ENCODE measurements around the gene OPRL1.
"Not testable (repeated sequence)": the region's sequence is repeated elsewhere in the genome, so short reads cannot be mapped to it uniquely, and the experiment has no call there.

The OPRL1 gene

DNA sequence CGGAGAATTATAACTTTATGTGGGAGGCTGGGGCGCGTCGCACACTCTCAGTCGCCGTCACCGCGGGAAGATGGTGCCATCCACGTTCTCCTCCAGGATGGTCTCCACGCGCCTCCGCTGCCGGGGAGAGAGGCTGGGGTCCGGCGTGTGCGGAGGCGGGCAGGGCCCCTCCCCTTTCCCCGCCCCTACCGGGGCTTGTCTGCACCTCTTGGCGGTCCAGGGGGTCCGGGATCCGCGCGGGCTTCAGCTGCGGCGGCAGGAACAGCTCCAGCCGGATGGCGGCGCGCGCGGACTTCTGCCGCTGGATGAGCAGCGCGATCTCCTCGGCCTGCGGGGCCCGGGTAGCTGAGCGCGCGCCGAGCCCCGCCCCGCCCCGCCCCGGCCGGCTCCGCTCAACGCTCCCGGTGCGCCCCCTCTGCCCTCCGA is 3.5 kb downstream of the OPRL1 start:
- in situ Hi-C loops (cut with MboI; ENCODE audit: low sequenced_read_pairs), result no loop called here

DNA sequence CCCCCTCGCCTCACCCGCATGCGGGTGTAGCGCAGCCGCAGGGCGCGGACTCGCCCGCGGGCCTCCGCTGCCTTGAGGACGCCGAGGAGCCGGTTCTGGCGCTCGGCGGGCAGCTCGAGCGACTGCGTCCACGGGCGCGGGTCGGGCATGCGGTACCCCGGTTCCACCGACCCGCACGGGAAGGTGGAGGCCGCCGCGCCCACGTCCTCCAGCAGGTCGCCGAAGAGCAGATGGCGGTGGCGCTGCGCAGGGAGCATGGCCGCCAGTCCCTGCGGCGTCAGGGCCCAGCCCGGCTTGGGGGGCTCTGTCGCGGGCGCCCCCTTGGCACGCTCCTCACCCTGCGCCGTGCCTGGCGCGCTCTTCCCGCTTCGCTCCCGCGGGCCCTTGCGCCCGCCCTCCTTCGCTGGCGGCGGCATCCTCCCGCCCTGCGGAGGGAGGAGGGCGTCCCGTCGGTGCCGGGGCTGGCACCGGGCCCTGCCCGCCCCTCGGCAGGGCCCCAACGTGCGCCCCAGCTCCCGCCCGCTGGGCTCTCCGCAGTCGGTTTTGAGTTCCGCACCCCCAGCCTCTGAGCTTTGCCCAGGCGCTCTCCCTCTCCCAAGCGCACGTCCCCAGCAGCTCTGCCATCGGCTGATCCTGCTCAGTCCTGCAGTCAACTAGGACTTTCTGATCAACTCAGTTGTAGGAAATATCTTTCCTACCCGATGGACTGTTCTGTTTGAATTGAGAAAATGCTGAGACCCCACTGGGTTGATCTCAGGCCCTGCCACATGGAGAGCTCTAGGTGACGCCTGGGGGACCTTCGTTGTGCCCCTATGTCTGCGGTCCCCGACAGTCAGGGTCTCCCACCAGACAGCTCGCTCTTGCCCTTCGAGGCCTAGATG is 4.2 kb downstream of the OPRL1 start, which contains the start of gene LKAAEAR1:
Gene LKAAEAR1 (minus strand): TSS at position 595 of the 881 bp plus-strand sequence. CDS start 179 bp downstream, at position 416.
- in situ Hi-C loops (cut with MboI; ENCODE audit: low sequenced_read_pairs), result no loop called here

DNA sequence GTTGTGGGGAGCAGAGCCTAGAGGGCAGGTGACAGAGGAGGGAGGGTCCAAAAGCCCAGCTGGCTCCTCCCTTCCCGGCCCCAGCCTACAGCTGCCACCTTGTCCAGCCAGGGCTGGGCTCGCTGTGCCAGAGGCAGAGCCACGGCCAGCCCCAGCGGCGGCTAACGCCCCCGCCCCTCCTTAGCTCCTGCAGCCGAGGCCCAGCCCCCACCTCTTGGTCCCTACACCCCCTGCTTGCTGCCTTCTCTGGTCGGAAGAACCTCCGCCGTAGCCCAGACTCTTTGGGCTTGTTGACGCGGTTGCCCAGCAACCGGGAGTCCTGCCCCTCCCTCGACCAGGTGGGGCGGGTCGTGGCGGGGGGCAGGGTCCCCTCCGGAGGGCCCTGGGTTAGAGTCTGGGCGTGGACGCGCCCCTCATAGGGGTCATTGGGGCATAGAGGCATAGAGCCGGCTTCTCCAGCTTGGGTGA is 4.8 kb downstream of the OPRL1 start:
- in situ Hi-C loops (cut with MboI; ENCODE audit: low sequenced_read_pairs), result no loop called here

DNA sequence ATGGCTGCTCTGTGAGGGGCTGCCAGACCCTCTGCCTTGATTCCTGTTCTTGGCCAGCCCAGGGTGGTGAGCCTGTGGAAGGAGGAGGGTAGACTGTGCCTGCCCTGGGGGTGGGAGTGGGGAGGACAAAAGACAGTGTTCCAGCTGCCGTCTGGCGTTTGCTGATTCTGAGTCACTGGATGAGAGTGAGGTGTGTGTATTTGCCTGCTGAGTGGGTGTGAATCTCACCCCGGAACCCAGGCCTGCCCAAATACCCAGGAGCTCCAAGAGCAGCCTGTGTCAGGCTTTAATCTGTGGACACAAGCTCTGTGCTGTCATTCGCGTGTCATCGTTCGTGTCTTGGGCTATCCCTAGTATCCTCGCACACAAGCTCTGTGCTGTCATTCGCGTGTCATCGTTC is 6.9 kb downstream of the OPRL1 start:
- in situ Hi-C loops (cut with MboI; ENCODE audit: low sequenced_read_pairs), result no loop called here

DNA sequence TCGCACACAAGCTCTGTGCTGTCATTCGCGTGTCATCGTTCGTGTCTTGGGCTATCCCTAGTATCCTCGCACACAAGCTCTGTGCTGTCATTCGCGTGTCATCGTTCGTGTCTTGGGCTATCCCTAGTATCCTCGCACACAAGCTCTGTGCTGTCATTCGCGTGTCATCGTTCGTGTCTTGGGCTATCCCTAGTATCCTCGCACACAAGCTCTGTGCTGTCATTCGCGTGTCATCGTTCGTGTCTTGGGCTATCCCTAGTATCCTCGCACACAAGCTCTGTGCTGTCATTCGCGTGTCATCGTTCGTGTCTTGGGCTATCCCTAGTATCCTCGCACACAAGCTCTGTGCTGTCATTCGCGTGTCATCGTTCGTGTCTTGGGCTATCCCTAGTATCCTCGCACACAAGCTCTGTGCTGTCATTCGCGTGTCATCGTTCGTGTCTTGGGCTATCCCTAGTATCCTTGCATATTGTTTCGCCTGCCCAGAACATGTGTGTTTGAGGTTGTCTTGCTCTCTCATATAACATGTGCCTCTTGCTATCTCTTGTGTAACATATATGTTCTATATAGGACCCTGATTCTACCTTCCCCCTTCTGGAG is 7.4 kb downstream of the OPRL1 start:
- in situ Hi-C loops (cut with MboI; ENCODE audit: low sequenced_read_pairs), result not testable (repeated sequence)

DNA sequence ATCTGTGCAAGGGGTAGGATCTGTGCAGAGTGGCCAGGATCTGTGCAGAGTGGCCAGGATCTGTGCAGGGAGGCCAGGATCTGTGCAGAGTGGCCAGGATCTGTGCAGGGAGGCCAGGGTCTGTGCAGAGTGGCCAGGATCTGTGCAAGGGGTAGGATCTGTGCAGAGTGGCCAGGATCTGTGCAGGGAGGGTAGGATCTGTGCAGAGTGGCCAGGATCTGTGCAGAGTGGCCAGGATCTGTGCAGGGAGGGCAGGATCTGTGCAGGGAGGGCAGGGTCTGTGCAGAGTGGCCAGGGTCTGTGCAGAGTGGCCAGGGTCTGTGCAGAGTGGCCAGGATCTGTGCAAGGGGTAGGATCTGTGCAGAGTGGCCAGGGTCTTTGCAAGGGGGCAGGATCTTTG is 8.7 kb downstream of the OPRL1 start:
- in situ Hi-C loops (cut with MboI; ENCODE audit: low sequenced_read_pairs), result not testable (repeated sequence)

DNA sequence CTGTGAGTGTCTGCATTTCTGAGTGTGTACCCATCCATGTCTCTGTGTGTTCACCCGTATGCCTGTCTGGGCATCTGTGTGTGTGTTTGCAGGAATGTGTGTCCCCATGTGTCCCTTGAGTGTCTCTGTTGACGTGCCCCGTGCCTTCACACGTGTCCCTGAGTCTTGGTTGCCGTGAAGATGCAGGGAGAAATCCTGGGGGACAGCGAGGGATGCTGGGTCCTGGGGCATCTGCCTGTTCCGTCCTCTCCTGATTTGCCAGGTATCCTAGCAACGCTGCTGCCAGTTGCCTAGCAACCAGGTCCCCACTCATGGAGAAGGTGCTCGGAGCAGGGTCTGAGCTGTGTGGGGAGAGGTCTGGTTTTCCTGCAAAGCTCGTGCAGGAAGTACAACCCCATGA is 10.3 kb downstream of the OPRL1 start:
- in situ Hi-C loops (cut with MboI; ENCODE audit: low sequenced_read_pairs), result no loop called here

DNA sequence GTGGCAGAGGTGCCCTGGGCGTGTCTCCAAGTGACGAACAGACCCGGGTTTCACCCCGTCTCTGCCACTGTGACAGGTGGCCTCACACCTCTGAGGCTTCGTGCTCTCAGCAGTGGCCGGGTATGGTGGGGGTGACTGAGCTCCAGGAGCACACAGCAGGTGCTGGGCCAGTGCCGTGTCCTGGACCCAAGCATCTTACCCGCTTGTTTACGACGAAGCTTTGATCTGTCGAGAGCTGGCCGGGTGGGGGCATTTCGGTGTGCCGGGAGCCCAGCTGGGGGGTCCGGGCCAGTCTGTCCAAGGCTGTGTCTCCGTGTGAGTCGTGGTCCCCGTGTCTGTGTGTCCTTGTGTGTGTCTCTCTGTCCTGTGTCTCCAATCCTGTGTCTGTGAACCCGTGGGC is 11.5 kb downstream of the OPRL1 start:
- in situ Hi-C loops (cut with MboI; ENCODE audit: low sequenced_read_pairs), result no loop called here

DNA sequence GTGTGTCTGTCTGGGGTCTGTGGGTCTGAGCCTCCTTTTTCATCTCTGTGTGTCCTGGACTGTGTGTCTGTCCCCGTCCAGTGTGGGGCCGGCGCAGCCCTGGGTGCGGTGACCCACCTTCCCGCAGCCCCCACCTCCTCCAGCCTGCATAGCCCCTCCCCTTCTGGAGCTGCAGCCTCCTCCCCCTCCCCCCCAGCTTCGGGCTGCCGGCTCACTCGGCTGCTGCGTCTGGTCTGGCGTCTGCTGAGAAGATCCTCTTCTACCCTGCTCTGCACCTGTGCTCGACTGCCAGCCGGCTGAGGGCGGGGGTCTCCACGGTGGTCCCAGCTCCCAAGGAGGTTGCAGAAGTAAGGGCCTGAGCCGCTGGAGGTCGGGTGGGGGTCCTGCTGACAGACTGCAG is 11.9 kb downstream of the OPRL1 start:
- in situ Hi-C loops (cut with MboI; ENCODE audit: low sequenced_read_pairs), result no loop called here

DNA sequence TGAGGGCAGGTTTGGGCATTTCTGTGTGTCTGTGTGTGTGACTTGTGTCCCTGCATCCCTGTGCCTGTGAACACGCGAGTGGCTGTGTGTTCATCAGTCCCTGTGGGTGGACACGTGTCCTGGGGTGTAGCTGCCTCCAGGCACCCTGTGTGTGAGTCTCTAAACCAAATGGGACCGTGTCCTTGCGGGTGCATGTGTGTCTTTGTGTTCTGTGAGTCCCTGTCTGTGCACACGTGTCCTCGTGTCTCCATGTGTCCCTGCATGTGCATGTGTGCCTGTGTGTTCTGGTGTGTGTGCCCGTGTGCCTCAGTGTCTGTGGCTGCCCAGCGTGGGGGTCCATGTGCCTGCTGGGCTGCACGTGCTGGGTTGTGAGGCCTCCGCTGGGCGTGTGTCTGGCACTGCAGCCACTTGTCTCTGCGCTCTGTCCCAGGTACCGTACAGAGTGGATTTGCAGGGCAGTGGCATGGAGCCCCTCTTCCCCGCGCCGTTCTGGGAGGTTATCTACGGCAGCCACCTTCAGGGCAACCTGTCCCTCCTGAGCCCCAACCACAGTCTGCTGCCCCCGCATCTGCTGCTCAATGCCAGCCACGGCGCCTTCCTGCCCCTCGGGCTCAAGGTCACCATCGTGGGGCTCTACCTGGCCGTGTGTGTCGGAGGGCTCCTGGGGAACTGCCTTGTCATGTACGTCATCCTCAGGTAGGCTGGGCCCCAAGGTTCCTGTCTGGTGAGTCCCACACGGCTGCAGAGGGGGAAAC is 12.6 kb downstream of the OPRL1 start:
- in situ Hi-C loops (cut with MboI; ENCODE audit: low sequenced_read_pairs), result no loop called here

DNA sequence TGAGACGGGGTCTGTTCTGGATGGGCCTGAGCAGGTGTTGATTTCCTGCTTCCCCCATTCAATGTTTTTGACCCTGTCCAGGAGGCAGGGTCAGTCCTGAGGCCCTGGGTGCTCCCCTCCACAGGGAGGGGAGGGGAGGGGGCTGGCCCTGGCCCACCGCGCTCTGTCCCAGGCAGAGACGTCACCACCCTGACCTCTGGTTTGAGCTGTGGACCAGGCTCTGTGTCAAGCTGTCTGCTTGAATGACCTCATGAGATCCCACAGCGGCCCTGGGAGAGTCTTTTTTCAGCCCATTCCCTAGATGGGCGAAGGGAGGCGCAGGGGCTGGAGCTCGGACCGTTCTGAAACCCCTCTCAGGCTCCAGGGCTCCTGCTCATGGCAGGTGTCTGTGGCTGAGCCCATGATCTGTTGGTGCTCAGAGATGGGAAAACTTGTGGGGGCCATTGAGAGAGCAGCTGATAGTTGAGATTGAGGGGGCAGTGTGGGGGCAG is 13.2 kb downstream of the OPRL1 start:
- in situ Hi-C loops (cut with MboI; ENCODE audit: low sequenced_read_pairs), result no loop called here

DNA sequence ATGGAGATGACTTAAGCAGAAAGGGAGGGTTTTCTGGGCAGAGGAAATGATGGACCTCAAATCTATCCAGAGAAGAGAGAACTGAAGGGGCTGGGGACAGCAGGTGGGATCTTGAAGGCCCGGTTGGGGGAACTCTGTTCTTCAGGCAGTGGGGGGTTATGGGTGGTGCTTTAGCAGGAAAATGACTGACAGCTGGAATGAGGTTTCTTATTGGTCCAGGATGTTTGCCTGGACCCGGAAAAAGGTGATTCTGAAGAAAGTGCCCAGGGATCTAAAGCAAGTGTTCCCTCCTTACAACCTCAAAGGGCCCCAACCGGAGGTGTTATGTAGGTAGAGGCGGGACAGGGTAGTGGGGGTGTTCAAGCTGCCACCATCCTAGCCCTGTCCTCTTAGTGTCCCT is 15.6 kb downstream of the OPRL1 start:
- in situ Hi-C loops (cut with MboI; ENCODE audit: low sequenced_read_pairs), result no loop called here

DNA sequence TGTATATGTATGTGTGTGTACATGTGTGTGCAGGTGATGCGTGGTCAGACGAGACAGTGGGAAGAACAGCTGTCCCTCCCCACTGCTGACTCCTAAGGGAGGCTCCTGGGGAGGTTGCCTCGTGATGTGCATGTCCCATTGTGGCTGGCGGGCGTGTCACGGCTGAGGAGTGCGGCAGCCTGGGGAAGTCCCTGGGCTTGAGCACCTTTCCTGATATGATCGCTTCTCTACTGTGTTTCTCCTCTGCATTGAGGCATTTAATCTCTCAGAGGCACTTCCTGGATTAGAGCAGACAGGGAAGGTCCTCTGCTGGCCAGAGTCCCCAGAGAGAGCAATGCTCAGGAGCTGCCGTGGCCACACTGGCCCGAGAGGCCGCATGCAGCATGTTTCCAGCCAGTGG is 16.0 kb downstream of the OPRL1 start:
- in situ Hi-C loops (cut with MboI; ENCODE audit: low sequenced_read_pairs), result no loop called here

DNA sequence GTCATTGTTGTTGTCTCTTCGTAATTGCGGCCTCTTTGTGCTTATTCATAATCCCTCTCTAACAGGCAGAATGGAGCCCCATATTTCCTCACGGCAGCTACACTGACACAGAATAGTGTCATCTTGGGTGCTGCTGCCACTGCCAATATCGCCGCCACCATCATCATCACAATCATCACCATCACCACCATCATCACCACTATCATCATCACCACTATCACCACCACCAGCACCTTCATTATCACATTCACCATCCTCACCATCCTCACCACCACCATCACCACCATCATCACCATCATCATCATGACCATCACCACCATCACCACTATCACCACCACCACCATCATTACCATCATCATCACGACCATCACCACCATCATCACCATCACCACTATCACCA is 16.7 kb downstream of the OPRL1 start:
- in situ Hi-C loops (cut with MboI; ENCODE audit: low sequenced_read_pairs), result no loop called here

DNA sequence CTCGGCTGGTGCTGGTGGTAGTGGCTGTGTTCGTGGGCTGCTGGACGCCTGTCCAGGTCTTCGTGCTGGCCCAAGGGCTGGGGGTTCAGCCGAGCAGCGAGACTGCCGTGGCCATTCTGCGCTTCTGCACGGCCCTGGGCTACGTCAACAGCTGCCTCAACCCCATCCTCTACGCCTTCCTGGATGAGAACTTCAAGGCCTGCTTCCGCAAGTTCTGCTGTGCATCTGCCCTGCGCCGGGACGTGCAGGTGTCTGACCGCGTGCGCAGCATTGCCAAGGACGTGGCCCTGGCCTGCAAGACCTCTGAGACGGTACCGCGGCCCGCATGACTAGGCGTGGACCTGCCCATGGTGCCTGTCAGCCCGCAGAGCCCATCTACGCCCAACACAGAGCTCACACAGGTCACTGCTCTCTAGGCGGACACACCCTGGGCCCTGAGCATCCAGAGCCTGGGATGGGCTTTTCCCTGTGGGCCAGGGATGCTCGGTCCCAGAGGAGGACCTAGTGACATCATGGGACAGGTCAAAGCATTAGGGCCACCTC is 18.7 kb downstream of the OPRL1 start:
- in situ Hi-C loops (cut with MboI; ENCODE audit: low sequenced_read_pairs), result no loop called here

DNA sequence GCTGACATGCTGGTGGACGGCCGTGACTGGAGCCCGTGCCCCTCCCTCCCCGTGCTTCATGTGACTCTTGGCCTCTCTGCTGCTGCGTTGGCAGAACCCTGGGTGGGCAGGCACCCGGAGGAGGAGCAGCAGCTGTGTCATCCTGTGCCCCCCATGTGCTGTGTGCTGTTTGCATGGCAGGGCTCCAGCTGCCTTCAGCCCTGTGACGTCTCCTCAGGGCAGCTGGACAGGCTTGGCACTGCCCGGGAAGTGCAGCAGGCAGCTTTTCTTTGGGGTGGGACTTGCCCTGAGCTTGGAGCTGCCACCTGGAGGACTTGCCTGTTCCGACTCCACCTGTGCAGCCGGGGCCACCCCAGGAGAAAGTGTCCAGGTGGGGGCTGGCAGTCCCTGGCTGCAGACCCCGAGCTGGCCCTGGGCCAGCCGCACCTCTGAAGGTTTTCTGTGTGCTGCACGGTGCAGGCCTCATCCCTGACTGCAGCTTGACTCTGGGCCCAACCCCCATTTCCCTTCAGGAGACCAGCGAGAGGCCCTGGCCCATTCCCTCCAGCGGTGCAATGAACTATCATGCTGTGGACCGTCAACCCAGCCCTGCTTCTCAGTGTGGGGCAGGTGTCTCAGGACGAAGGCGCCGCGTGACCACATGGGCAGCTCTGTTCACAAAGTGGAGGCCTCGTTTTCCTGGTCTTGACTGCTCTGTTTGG is 19.4 kb downstream of the OPRL1 start:
- in situ Hi-C loops (cut with MboI; ENCODE audit: low sequenced_read_pairs), result no loop called here

DNA sequence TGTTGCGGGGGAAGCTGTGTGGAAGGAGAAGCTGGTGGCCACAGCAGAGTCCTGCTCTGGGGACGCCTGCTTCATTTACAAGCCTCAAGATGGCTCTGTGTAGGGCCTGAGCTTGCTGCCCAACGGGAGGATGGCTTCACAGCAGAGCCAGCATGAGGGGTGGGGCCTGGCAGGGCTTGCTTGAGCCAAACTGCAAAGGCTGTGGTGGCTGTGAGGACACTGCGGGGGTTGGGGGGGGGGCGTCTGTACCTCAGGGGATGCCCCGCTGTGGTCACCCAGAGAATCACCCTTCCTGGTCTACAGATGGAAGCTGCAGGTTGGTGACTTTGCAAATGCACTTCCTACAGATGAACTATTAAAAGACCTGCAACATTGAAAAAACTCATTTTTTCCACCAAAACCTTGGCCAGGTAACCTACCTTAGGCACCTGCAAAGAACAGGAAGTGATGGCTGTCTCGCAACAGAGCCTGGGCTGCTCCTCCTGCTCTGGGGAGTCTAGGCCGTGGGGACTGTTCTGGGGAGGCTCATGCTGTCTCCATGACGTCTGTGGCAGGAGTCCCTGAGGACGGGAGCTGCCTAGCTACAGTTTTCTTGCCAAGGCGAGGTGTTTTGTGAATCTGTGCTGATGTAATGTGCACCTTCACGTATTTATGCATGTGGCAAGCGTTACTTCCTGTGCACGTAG is 20.1 kb downstream of the OPRL1 start:
- in situ Hi-C loops (cut with MboI; ENCODE audit: low sequenced_read_pairs), result no loop called here

DNA sequence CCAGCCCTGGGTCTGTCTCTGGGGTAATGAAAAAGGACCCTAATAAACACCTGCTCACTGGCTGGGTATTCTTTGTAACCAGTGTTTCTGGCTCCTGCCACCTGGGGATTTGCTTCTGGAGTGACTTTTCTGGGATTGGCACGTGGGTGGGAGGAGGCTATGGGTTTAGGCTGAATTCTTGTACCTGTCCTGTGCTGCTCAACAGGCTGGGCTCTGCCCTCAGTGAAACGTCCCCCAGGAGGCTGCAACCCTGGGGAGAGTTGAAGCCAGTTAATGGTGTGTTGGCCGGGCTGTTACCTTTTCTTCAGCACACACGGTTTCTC is 20.6 kb downstream of the OPRL1 start:
- in situ Hi-C loops (cut with MboI; ENCODE audit: low sequenced_read_pairs), result no loop called here

DNA sequence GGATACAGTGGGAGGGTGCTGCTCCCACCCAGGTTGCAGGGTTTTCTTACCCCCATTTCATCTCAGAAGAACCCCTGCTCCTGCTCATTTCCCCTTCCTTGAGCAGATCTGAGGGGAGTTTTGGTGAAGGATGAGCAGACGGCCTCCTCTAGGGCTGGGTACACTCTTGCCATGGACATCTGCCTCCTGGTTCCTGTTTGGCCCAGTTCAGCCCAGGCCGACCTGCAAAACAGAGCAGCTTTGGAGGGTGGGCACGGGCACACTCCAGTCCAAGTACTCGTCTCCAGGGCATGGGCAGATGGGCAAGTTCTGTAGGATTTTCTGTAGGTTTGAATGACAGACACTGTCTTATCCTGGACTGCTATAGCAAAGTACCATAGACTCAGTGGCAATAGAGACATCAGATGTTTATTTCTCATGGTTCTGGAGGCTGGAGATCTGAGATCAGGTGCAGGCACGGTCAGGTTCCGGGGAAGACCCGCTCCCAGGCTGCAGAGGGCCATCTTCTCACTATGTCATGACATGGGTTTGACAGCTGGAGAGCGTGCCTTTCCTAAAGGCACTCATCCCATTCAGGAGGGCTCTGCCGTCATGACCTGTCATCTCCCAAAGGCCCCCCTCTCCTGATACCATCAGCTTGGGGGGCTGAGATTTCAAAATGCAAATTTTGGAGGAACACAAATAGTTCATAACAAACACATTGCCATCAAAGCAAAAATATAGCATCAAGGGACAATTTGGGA is 21.2 kb downstream of the OPRL1 start:
- in situ Hi-C loops (cut with MboI; ENCODE audit: low sequenced_read_pairs), result no loop called here
